Left kidney (tissue), 2 donors: ENCODE data around the gene ERG. TPM values are rescaled to one million over a fixed set of nuclear protein-coding genes. Genes with fewer than 3 reads are reported as not detected.

Source experiments
- DNase-seq: peaks from one replicate; pipeline ENCODE4 v3.0.0-alpha.2; 2013
- polyA plus RNA-seq: library from polyadenylated mRNA; unstranded; fragments of 120-200 nt; gene quantifications from one replicate; pipeline ENCODE4 v1.2.1, GENCODE V29; 2013; ENCODE audit not compliant: insufficient read length

Gene ERG
- polyA plus RNA-seq, 1 donor: 17.4 TPM

DNA sequence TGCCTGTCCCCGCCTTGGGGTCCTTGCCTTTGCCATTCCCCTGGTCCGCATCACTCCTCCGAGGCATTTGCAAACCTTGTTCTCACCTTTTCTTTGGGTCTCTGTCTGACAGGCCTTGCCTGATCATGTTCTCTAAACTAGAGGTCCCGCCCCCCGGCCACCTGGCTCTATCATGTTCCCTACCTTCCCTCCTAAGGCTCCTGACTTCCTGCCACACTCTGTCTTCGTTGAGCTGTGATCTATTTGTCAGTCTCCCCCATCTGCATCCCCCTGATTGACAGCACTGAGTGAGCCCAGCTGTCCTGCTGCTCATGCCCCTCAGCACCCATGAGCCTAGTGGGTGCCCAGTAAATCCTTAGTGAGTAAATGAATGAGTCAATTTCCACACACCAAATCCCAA, 22.8 kb downstream of the ERG start:
- DNase-seq: no peak

DNA sequence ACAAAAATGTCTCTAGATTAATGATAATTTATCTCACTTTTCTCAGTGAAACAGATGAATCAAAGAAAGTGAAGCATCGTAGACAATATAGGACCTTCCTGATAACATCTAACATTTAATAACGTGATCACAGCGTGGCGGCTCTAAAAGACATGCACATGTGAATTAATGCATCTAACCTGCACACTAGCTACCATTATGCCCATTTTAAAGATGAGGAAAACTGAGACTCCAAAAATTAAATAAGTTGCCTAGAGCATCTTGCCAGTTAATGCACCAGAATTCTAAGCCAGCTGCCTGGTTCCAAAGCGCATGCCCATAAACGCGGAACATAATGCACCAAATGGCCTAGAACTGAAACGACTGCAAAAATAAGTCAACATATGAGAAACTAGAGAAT, 23.5 kb downstream of the ERG start:
- no peak for DNase-seq

DNA sequence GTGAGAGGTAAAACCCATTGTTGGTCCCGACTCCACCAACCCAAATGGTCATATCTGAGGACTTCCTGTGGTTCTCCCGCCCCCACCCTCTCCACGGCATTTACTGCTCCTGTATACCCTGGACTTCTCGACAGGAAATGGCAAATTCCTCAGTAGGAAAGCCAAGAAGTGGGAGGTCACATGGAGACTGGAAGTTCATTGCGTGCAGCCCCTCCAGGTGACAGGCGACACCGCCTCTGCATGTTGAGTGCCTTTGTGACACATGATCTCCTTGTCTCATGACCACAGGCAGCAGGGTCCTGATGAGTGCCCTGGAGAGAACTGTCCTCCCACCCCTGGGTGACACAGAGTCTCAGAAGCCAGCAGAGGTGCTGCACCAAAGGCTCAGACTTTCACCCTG, 24.2 kb downstream of the ERG start:
- no peak for DNase-seq

DNA sequence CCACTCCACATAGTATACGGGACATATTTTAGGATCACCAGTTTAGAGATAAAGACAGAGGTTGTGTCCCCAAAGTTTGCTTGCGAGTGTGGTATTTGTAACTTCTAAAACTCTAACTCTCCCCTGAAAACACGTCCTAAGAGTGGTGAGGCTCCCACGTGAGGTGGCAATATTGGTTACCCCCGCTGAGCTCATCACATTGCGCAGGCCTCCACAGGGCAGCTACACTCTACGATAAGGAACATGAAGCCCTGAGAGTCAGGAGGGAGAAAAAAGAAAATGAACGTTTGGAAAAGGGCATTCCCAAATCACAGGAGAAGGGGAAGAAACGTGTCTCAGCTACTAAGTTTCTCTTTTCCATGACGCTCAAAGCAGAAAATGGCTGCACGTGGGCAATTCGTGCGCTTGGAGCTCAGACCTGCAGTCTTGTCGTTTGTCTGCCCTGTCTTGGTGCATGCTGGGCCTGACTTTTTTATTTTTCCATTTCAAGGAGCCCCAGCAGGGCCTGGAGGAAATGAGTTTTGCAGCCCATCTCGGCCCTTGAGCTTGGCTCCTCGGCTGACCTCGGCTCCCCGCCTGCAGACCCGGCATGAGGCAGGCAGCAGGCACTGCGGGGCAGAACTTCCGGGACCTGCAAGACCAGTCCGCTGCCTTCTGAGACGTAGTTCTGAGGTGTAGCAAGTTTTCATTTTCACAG, 25.7 kb downstream of the ERG start:
- DNase-seq: no peak

DNA sequence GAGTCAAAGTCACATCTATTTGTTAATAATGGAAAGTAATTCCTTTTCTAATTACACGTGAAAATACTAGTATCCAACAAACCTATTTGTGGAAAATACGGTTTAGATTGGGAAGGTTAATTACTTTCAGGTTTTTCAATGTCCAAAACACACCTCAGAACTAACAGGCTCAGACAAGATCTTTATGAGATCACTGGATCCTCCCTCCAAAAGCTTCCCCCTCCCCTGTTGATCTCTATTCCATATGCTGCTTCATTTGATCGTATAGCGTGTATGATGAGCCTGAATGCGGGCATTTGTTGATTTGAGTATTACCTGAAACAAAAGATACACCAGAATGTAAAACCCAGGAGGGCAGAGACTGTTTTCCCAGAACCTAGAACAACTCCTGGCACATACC, 26.5 kb downstream of the ERG start:
- DNase-seq: no peak

DNA sequence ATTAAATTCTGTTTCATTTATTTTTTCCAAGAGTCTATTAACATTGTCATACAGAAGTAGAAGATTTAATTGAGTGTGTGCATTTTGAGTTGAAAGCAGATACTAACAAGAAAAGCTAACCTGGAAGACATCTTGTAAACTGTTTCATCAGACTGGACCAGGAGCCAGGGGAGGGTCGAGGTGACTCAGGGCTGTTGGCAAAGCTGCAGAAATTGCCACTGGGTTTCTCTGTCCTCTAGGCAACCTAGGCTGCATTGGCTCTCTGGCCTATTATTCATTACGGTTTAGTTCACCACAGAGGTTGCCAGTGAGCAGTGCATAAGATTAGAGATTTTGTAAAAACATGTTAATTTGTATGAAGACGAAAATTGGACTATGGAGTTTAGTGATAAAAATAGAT, 27.5 kb downstream of the ERG start:
- no peak for DNase-seq

DNA sequence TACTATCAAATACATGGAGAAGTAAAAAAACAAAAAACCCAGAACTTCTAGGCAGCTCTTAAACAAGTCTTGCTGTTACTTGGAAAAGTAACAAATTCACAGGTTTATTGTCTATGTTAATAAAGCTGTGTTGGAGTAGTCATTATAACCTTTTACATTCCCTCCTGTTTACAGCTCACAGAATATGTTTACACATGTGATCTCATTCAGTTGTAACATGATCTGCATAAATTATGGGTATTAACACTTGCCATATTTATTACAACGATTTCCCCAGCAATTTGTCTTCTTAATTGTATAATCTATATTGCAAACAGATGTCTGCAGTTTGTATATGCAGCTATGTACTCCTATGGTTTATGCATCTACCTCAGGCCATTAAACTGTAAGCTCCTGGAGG, 28.6 kb downstream of the ERG start:
- no peak for DNase-seq

DNA sequence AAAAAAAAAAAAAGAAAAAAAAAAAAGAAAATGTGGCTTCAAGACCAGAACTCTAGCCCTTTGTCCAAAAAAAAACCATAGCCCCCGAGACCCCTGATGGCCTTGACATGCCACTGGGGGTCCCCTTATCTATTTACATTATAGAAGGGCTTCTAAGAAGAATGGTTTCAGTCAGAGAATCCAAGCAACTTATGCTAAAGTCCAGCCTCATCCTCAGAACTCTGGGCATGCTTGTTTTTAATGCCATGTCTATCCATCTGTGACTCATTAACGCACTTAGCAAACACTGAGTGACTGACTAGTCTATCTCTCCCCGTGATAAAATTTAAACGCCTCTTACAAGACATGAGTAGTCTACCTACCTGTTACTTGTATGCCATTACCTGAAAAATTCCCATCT, 29.3 kb downstream of the ERG start:
- no peak for DNase-seq

DNA sequence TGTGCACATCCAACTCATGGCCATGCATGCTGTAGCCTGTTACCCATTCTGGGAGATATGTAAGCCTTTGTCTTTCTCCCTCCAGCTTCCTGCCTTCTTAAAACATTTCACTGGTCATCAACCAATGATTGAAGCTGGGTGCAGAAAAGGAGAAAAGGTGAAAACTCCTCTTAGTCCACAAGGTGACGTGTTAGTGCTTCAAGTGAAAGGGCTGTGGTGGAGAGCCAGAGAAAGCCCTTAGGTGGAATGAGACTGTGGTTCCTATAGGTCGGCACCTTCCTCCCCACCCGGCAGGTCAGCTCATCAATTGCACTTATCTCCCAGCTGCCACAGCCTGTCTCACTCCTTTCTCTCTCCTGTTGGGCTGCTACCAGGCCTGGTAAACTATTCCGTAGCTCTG, 30.4 kb downstream of the ERG start:
- DNase-seq: no peak

DNA sequence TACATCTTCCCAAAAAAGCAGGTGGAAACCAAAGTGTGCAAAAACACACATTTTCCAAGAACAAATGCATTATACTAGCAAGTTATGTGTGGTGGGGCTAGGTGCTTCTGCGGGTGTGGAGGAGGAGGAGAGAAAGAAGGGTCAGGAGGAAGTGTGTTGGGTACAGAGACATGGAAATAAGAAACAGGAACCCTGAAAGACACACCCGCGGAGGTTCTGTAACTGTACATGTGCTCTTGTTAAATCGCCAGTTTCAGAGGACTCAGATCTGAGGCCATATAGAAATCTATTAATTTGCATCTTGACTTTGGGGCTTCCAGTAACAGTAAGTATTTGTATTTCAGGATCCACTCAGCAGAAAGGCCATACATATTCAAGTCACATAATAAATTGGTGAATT, 30.9 kb downstream of the ERG start:
- no peak for DNase-seq

DNA sequence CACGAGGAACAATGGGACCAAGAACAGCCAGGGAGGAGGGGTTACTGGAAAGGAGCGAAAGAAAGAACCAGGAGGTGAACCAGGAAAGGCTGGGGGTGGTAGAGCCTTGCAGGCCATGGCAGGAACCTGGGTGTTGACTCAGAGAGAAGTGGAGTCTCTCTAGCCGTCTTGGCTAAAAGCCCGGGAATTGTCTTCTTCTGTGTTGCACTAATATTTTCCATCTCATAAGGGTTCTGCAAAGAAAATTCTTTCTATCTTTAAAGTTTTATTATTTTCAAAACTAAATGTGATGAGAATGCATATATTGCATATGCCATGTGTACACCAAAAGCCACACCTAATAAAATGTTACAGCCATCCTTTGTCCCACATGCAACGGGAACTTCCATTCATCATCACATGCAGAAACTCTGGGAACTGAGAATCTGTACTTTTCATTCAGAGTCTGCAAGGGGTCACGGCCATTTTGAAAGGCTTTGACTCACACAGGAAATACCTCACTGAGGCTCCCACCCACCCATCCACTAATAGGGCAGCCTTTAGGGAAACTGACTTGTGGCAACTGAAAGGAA, 38.0 kb downstream of the ERG start:
- no peak for DNase-seq

DNA sequence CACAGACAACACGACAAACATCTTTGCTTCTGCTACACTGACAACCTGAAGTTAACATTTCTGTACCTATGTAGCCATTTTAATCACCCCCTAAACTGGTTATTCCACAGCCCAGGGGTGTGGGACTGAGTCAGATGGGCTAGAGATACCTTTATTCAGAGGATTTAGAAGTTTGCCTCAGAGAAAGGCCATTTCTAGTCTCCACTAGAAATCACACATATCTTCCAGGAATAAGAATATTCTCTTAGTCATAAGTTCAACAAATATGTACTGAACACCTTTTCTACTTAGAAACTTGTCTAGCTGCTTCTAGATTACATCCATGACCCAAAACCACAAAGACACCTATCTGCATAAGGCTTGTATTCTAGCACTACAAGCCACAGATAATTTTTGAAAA, 38.8 kb downstream of the ERG start:
- no peak for DNase-seq

DNA sequence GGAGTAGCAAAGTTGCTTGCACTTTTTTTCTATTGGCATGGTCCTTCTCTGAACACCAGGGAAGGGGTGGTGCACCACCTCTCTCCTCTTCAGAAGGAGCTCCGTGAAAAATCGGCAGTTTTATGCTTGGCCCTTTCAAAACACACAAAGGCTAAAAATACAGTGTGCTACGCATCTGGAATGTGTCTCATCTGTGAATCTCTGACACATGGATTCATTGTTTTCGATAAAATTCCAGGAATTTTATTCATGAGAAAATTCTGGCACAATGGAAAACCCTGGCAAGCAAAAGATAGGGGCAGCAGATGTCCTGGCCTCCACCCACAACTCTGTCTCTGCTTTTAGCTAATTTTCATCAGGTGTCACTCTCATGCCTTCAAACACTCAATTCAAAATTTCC, 42.9 kb downstream of the ERG start:
- no peak for DNase-seq

DNA sequence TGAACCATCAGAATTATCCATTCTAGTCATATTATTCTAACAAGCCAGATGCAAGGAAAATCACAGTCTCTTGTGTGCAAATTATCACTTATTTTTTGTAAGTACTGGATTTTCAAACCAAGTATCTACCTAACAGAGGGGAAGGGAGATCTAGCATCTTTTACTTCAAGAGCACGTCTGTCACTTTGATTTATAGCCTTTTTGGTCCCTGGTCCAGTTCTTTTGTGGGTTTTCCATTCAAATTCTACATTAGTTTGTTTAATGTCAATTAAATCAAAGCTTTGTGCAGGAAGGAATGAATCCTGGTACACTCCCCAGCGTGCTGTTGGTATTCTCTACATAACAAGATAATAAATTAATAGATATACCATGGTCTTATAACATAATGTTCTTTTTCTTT, 43.6 kb downstream of the ERG start:
- no peak for DNase-seq

DNA sequence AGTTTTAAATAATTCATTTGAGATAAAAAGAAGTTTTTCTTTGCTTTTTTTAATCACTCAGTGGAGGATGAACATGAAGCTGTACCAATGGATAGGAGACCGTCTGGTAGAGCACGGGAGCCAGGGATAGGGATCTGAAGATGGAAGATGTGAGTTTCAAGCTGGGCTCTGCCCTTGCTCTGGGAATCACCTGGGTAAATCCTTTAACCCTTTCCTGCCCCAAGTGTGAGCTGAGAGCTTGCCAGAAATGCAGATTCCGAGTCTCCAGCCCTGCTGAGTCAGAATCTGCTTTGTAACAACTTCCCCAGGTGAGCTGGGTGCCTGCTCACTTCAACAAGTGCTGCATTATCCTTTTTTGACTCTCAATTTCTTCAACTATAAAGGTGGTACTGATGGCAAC, 44.1 kb downstream of the ERG start:
- DNase-seq: no peak

DNA sequence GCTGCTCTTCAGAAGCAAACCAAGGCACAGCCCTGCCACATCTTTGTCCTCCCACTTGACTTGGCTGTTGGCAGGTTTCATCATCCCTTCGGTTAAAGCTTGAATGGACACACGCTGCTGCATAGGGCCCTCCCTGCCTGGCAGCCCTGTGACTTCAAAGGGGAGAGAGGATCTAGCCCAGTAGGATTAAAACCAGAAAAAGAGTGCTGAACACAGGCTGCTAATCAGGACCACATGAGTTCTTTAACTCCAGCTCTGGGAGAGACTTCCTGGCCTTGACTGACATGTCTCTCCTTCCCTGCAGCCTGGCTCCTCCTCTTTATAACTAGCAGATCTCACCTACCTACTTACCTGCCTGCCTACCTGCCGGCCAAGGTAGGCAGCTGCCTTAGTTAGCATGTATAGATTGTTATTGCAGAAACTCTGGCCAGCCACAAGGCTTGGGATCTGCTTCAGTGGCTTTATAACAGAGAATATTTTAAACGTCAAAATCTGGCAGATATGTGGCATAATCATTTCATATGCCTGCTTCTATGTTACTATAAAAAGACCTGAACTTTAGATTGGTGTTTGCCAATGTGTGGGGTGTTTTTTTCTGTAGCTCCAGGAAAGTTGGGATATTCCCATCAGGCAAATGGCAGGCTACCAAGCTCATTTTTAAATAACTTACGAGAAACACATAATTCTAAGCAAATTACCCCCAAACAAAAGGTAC, 49.4 kb downstream of the ERG start:
- no peak for DNase-seq

DNA sequence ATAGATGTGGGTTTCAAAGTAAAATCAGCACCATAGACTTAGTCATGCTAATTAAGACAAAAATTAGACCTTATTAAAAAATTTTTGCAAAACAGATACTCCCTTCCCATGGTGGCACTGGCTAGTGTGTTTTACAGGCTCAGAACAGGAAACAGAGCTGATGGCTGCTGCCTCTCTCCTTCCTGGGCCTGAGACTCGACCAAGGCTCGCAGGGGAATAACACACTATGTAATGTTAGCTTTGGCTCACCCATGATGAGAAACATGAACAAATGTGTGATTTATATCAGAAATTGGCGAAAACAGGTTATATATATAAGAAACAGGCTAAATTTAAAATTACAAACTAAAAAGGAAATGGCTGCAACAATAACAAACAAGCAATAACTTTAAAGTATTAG, 50.7 kb downstream of the ERG start:
- DNase-seq: no peak

DNA sequence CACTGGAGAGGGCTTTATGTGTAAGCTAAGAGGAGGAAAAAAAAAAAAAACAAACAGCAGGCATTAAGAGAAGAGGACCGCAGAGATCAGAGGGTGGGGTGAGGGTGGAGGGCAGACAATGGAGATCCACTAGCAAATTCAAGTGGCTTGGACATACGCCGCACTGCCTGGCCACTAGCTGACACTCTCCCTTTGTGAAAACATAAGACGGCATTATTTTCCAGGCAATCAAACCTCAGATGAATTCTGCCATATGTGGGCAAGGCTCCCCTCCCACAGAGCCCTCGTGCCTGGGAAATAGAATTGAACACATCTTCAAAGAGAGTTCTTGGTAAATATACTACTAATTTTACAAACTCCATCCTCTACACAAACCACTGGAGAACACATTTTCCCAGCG, 53.6 kb downstream of the ERG start:
- no peak for DNase-seq

DNA sequence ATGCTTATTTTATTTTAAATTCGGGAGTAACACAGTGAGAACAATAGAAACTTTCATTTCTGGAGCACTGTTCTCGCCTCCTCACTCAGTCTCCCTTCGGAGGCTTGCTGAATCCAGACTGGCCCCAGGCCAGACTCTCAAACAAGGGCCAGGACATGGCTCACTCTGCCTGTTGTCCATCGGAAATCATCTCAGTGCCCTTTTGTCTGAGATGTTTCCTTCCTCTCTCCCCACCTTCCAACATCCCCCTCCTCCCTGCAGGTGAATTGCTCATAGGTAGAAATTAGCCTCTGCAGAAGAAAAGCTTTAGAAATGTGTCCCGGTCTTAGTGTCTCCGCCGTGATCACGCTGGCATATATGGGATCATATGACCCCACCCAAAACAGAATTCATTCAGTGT, 55.2 kb downstream of the ERG start:
- DNase-seq: no peak

DNA sequence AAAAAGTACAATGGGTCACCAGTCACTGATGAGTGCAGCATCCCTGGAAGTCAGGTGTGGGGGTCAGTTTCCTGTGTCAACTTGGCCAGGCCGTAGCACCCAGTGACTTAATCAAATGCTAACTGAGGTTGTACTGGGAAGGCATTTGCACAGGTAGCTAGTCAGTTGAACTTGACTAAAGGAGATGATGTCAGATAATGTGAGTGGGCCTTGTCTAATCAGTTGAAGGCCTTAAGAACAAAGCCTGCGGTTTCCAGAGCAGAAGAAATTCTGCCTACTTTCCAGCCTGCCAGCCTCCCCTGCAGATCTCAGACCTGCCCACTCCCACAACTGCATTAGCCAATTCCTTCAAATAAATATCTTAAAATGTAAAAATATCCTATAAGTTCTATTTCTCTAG, 57.1 kb downstream of the ERG start:
- no peak for DNase-seq

DNA sequence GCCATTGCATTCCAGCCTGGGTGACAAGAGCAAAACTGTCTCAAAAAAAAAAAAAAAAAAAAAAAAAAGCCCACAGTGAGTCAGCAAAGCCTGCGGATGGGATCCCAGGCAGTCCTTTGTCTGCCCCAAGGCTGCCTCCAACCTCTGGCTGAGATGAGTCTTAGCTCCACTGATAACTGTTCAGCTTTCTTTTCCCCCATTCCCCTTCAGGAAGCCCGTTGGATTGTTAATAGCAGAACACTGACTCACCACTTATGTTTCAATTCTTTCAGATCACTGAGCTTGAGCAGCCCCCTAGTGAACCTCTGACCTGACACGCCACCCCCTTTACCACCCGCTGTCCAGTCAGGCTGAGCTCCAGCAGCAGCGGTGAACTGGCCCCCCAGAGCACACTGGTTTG, 57.5 kb downstream of the ERG start:
- no peak for DNase-seq

DNA sequence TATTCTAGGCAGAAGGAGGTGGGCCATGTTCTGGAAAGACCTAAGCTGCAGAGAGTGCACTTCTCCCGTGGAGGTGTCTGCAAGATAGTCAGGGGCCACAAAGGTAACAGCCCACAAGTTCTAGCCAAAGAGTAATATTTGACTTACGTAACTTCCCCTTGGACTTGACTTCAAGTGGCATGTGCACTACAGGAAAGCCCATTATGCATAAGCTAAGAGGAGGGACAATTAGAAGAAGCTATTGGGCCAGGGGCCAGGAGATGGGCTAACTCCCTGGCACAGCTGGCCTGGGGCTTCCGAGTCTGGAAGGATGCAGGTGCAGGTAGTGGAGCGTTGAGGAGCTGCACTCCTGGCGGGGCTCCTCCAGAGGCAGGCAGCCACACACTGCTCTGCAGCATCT, 58.3 kb downstream of the ERG start:
- no peak for DNase-seq

DNA sequence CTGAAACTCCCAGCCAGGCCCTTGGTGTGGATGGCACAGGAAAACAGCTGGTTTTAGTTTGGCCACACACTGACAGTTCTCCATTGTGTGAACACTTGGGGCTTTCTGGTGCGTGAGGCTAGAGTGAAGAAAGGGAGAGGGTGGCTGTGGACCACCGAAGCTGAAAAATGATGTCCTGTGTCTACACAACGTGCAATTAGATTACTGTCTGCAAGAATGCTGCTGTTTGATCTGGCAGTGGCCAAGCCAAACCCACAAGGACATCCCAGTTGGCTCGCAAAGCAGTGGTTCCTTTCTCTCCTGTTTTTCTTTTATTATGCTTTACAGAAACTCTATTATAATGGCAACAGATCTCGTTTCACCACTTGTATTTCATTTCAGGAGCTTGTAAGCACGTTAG, 58.9 kb downstream of the ERG start:
- no peak for DNase-seq

DNA sequence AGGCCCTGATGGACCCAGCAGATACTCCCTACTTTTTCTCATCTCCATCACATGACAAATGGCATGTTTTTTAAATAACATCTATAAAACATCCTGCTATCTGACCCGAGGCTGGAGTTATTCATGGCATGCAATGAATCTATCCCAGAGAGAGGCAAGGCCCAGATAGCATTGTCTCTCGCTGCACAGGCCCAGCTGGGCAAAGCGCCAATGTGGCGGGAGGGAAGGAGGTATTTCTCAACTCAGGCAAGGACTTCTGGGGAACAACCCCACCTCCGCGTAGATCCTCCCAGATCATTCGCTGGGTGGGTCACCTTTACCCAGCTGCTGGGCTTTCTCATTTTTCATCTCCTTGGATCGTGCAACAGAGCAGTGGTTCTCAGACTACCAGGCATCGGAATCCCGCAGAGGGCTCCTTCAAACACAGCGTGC, 59.8 kb downstream of the ERG start:
- DNase-seq: no peak
